Testis (tissue), 3 donors: ENCODE results near the gene SERTAD2. TPM values are rescaled to one million over a fixed set of nuclear protein-coding genes. Genes with fewer than 3 reads are reported as not detected.

Source experiments
- DNase-seq: peaks from one replicate; pipeline ENCODE4 v3.0.0-alpha.2; 2019
- H3K27ac ChIP-seq, 2 donors: fragments of 200-600 bp; sonication (generic); one replicate each; pipeline ENCODE4 v1.5.1; 2019
- H3K27me3 ChIP-seq: fragments of 200-600 bp; sonication (generic); one replicate; pipeline ENCODE4 v1.5.1; 2019
- H3K36me3 ChIP-seq: fragments of 200-600 bp; sonication (generic); one replicate; pipeline ENCODE4 v1.5.1; 2017; ENCODE audit warnings: low read depth; ENCODE audit errors: missing control alignments
- H3K4me1 ChIP-seq: fragments of 200-600 bp; sonication (generic); one replicate; pipeline ENCODE4 v1.5.1; 2019
- H3K4me3 ChIP-seq, 2 donors: fragments of 200-600 bp; sonication (generic); one replicate each; pipeline ENCODE4 v1.5.1; 2017 to 2019
- H3K9me3 ChIP-seq: fragments of 200-600 bp; sonication (generic); one replicate; pipeline ENCODE4 v1.5.1; 2017
- POLR2A ChIP-seq: fragments of 450-650 bp; IDR thresholded peaks from one replicate; pipeline ENCODE4 v1.6.1; 2017; ENCODE audit warnings: antibody characterized with exemption, mild to moderate bottlenecking, moderate library complexity
- WGBS, 2 donors: methylation state at CpG; one replicate each; pipeline ENCODE4 v1.1.5; 2018; 5-methylcytosine and 5-hydroxymethylcytosine counted together
- intact Hi-C: fragments of 100-400 bp; cut with DNase I; formaldehyde crosslinking; loops from one replicate; pipeline ENCODE4 v1.15.1; 2023; ENCODE audit warnings: low total_unique reads
- polyA plus RNA-seq: library from polyadenylated mRNA; stranded (reverse); fragments of 350-450 nt; fragmentation: Illumina TruSeq; extraction: RNeasy Lipid Tissue Mini Kit (QIAGEN cat#74804); gene quantifications from one replicate; pipeline ENCODE4 v1.2.3, GENCODE V29; 2014; ENCODE audit warnings: low read depth, low replicate concordance; ENCODE audit not compliant: insufficient read depth
- total RNA-seq, 2 donors: library from RNA; depleted of rRNA; stranded (reverse); fragments of >200 nt; gene quantifications; one replicate each; pipeline ENCODE4 v1.2.3, GENCODE V29; 2016
- TF ChIP-seq, protein P1 (sequence below), 3 experiments: fragments of 450-650 bp in 2 of 3; fragments of 200-600 bp in 1 of 3; sonication (generic) in 1 of 3; IDR thresholded peaks; one replicate each; pipeline ENCODE4 v1.5.1; 2016 to 2019; ENCODE audit warnings: antibody characterized with exemption in 3 of 3, mild to moderate bottlenecking in 2 of 3, moderate library complexity in 1 of 3

Gene SERTAD2
- total and polyA plus RNA-seq, 3 donors from 2014 or later = 24.8 to 41.7 (median 41.4) TPM

DNA sequence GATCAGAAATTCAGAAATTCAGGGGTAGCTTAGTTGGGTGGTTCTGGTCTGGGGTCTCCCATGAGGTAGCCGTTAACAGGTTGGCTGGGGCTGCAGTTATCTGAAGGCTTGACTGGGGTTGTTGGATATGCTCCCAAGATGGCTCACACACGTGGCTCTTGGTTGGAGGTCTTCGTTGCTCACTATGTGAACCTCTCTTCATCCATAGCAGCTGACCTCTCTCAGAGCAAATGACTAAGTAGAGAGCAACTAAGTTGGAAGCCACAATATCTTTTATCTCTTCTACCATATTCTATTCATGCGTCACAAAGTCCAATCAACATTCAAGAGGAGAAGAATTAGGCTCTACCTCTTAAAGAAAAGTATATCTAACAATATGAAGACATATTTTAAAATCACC, 38.7 kb upstream of the SERTAD2 start:
- TF ChIP-seq POLR2A = no peak
- TF ChIP-seq, protein P1, sequence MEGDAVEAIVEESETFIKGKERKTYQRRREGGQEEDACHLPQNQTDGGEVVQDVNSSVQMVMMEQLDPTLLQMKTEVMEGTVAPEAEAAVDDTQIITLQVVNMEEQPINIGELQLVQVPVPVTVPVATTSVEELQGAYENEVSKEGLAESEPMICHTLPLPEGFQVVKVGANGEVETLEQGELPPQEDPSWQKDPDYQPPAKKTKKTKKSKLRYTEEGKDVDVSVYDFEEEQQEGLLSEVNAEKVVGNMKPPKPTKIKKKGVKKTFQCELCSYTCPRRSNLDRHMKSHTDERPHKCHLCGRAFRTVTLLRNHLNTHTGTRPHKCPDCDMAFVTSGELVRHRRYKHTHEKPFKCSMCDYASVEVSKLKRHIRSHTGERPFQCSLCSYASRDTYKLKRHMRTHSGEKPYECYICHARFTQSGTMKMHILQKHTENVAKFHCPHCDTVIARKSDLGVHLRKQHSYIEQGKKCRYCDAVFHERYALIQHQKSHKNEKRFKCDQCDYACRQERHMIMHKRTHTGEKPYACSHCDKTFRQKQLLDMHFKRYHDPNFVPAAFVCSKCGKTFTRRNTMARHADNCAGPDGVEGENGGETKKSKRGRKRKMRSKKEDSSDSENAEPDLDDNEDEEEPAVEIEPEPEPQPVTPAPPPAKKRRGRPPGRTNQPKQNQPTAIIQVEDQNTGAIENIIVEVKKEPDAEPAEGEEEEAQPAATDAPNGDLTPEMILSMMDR (IDR thresholded peaks at IDR 0.05) = no peak
- no peaks in the 10 kb centered on the region for H3K9me3 ChIP-seq
- H3K27me3 ChIP-seq = no peaks in the 10 kb centered on the region
- intact Hi-C loops = no loop called here
- DNase-seq = no peak
- H3K4me1 ChIP-seq = peaks cover 7% of the 10 kb centered on the region
- no peak overlapping the region for H3K4me3 ChIP-seq
- no peaks in the 10 kb centered on the region for H3K36me3 ChIP-seq
- 66 to 71% methylated on average over 4 of the region's 4 CpGs for WGBS, 2 donors
- no peak overlapping the region for H3K27ac ChIP-seq

DNA sequence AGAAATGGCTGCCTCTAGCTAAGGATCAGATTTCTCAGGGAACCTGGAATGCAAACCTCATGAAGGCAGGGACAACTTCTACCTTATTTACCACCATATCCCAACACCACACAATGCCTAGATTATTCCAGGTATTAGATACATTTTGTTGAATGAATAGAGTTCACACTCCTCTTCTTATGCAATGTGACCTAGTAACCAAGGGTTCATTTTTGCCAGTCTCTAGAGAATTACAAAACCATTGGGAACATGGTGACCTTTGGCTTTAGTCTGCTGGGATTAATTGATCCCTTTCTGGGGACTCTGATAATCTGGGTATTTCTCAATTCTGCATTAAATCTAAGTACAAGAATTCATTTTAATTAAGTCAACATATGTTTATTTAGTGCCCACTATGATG, 35.2 kb upstream of the SERTAD2 start:
- Histone ChIP-seq H3K4me3 (no peak overlapping the region), H3K27ac (no peak overlapping the region), H3K36me3 (no peaks in the 10 kb centered on the region), H3K27me3 (no peaks in the 10 kb centered on the region), H3K4me1 (no peaks in the 10 kb centered on the region), H3K9me3 (no peaks in the 10 kb centered on the region)
- no peak for TF ChIP-seq POLR2A
- TF ChIP-seq, protein P1 (IDR thresholded peaks at IDR 0.05) = no peak
- intact Hi-C loops = no loop called here
- no peak for DNase-seq

DNA sequence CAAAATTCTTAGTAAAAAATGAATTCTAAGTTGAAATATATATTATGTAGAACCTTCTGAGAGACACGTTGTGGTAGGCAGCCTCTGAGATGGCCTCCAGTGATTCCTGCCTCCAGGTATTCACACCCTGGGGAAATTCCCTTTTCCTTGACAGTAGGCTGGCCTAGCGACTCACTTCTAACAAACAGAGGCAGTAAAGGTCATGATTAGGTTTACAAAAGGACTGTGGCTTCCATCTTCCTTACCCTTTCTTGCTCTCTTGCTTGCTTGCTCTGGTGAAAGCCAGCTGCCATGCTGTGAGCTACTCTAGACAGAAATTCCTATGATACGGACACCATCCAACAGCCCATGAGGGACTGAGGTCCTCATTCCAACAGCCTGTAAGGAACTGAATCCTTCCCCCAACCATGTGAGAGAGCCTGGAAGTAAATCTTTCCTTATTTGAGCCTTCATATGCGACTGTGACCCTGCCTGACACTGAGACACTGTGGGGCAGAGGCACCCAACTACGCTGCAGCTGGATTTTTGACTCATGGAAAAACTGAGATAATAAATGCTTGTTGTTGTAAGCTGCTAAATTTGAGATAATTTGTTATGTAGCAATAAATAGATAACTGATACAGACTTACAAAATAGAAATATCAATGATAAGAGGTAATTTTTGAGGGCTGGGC, 32.7 kb upstream of the SERTAD2 start:
- no peaks in the 10 kb centered on the region for H3K27me3 ChIP-seq
- DNase-seq = no peak
- no peaks in the 10 kb centered on the region for H3K9me3 ChIP-seq
- H3K27ac ChIP-seq = no peak overlapping the region
- no peaks in the 10 kb centered on the region for H3K4me1 ChIP-seq
- no peaks in the 10 kb centered on the region for H3K36me3 ChIP-seq
- H3K4me3 ChIP-seq = no peak overlapping the region
- TF ChIP-seq, protein P1 (IDR thresholded peaks at IDR 0.05) = no peak
- no peak for TF ChIP-seq POLR2A
- intact Hi-C loops = no loop called here
- WGBS, 2 donors = 94 to 97% methylated on average over 5 of the region's 5 CpGs

DNA sequence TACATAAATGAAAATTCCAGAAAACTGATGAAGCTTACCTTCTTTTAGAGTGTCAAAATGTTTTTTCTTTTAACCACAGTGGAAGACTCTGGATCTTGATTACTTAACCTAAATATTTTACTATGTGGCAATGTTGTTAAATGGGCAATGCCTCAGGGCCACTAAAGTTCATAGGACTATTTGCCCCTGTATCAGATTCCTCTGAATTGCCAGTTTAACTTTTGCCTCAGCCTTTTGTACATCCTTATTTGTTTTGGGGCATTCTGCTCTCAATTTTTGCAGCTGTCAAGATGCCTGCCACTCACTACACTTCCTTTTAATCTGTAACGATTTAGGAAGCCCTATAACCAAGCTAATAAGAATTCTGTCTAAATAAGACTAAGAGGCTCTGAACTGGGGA, 31.7 kb upstream of the SERTAD2 start:
- H3K4me1 ChIP-seq = peaks cover 1% of the 10 kb centered on the region
- H3K27me3 ChIP-seq = no peaks in the 10 kb centered on the region
- no peaks in the 10 kb centered on the region for H3K36me3 ChIP-seq
- TF ChIP-seq POLR2A = no peak
- TF ChIP-seq, protein P1 (IDR thresholded peaks at IDR 0.05) = no peak
- no peak for DNase-seq
- no peak overlapping the region for H3K27ac ChIP-seq
- intact Hi-C loops = no loop called here
- WGBS, 2 donors = 73 to 94% methylated on average over 1 of the region's 1 CpG
- no peak overlapping the region for H3K4me3 ChIP-seq
- no peaks in the 10 kb centered on the region for H3K9me3 ChIP-seq
